Uterus (tissue), 2 donors: ENCODE data around the gene AXIN1.

Experiments used
- CTCF ChIP-seq, 4 experiments: fragments of 200-600 bp in 2 of 4; fragments of 450-650 bp in 2 of 4; sonication (generic) in 2 of 4; IDR thresholded peaks; one replicate each; pipeline ENCODE4 v1.5.1; 2016 to 2019; ENCODE audit warnings: antibody characterized with exemption in 4 of 4, mild to moderate bottlenecking in 2 of 4, moderate library complexity in 1 of 4
- POLR2A ChIP-seq, 2 donors: fragments of 450-650 bp; IDR thresholded peaks; one replicate each; pipeline ENCODE4 v1.6.1; 2016; ENCODE audit warnings: antibody characterized with exemption in 2 of 2, mild to moderate bottlenecking in 1 of 2, moderate library complexity in 1 of 2

- TF ChIP-seq CTCF (IDR thresholded peaks at IDR 0.05) (no peak), POLR2A (IDR thresholded peaks at IDR 0.05) (no peak)
Observed at GRCh38 chr16:253833-254232, 98.7 kb downstream of the AXIN1 start.
